HAP-1 (cell line): Measurements from ENCODE around the gene GAP43.
A peak's percentile ranks its signal among the peaks of the same experiment; 100 is the strongest.

Source experiments
- DNase-seq, 2 experiments: peaks; one replicate each; pipeline ENCODE4 v3.0.0-alpha.2; 2016 to 2020; ENCODE audit warnings: low spot score in 2 of 2
- H3K27me3 ChIP-seq: fragments of 250-450 bp; sonication (Bioruptor Pico); 2 replicates; pipeline ENCODE4 v1.5.1; 2020; ENCODE audit warnings: low read depth, mild to moderate bottlenecking, moderate library complexity
- H3K36me3 ChIP-seq: fragments of 250-450 bp; sonication (Bioruptor Pico); replicated peaks from 2 replicates; pipeline ENCODE4 v1.5.1; 2020; ENCODE audit warnings: mild to moderate bottlenecking
- H3K4me1 ChIP-seq: fragments of 250-450 bp; sonication (Bioruptor Pico); 2 replicates; pipeline ENCODE4 v1.5.1; 2020; ENCODE audit warnings: mild to moderate bottlenecking
- H3K4me3 ChIP-seq: fragments of 250-450 bp; sonication (Bioruptor Pico); 2 replicates; pipeline ENCODE4 v1.5.1; 2020; ENCODE audit warnings: mild to moderate bottlenecking, moderate library complexity
- H3K9me3 ChIP-seq: fragments of 250-450 bp; sonication (Bioruptor Pico); 2 replicates; pipeline ENCODE4 v1.5.1; 2020; ENCODE audit warnings: mild to moderate bottlenecking, moderate library complexity
- in situ Hi-C: fragments of 300-500 bp; cut with MboI; formaldehyde crosslinking; loops from 3 replicates; pipeline ENCODE4 v1.14.3; 2020; ENCODE audit warnings: low sequenced_read_pairs, inconsistent platforms, mixed read lengths

The GAP43 gene

DNA sequence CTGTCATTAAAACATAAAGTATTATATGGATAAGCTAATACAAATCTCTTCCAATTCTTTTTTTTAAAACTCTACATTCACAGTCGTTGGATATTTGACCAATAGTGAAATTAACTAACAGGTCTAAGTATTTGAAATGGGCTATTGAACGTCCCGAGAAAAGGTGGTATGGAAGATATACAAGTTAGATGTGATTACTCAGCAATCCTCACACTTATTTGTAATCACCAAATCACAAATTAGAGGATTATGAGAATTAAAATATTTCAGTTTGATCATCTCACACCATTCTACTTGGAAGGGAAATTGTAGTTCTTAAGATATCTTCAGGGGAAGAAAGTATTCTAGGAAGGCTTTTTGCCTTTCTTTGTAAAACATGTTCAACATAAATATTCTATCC is 60.5 kb downstream of the GAP43 start:
- Histone ChIP-seq H3K9me3 (no peaks in the 10 kb centered on the region), H3K27me3 (no peaks in the 10 kb centered on the region), H3K4me3 (no peak overlapping the region), H3K4me1 (no peaks in the 10 kb centered on the region), H3K36me3 (no peaks in the 10 kb centered on the region)
- in situ Hi-C loops, result loop anchor here (25.0 kb wide), 1 partner anchor 846 kb away; no protein-coding TSS in a partner anchor
- DNase-seq, result no peak

DNA sequence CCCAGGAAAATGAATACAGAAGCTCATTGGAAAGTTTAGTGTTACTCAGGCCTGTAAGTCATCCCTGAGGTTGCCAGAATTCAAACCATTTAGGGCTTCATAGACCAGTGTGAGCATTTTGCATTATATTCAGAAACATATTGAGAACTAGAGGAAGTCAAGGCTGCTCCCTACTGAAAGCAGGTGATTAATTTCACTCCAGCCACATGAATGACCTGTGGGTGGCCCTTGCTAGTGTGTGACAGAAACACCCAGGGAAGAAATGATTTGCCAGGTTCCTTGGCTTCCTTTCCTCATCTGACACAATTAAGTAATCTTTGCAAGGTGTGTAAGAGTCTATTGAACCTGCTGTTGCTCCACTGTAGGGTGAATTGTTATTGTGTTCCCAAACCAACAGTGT is 61.8 kb downstream of the GAP43 start:
- in situ Hi-C loops, result loop anchor here (25.0 kb wide), 1 partner anchor 848 kb away; no protein-coding TSS in a partner anchor
- Histone ChIP-seq H3K36me3 (no peaks in the 10 kb centered on the region), H3K27me3 (no peaks in the 10 kb centered on the region), H3K4me3 (no peak overlapping the region), H3K4me1 (no peaks in the 10 kb centered on the region), H3K9me3 (no peaks in the 10 kb centered on the region)
- DNase-seq, result no peak

DNA sequence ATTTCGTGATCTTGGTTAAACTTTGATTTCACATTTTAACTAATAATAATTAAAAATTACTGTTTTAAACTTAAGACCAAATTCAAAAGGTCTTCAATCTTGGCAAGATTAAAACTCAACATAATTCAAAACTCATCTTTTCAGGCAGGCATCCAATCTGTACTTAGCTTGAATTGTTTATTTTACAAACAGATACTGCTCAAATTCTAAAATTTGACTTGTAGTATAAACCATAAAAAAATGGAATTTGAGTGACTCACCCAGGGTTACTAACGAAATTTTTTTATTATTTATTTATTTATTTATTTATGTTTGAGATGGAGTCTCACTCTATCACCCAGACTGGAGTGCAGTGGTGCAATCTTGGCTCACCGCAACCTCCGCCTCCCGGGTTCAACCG is 64.4 kb downstream of the GAP43 start:
- no peaks in the 10 kb centered on the region for H3K27me3 ChIP-seq
- in situ Hi-C loops, result loop anchor here (25.0 kb wide), 1 partner anchor 850 kb away; no protein-coding TSS in a partner anchor

DNA sequence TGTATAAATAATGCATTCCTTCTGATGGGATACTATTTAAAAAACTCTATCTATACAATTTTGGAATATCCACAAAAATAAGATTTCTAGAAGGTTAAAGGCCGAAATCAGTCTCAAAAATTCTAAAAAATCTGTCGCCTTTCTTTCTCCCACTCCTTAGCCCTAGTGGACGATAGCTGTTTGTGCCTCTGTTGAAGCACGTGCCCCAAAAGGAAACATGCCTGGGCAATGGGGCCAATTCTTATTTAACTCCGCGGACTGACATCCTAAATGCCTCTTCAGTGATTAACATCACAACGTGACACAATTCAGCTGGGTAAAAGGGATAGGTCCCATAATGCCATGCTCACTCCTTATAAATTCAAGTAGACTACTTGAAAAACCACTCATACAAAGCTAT is 65.1 kb downstream of the GAP43 start:
- no peak for DNase-seq

More for the DNA sequence above, 64.4 kb downstream of the GAP43 start:
- Histone ChIP-seq H3K36me3 (no peaks in the 10 kb centered on the region), H3K4me1 (peaks cover 1% of the 10 kb centered on the region; the same call in 1 of the 2 replicates), H3K9me3 (no peaks in the 10 kb centered on the region), H3K4me3 (no peak overlapping the region)
- DNase-seq, result no peak

DNA sequence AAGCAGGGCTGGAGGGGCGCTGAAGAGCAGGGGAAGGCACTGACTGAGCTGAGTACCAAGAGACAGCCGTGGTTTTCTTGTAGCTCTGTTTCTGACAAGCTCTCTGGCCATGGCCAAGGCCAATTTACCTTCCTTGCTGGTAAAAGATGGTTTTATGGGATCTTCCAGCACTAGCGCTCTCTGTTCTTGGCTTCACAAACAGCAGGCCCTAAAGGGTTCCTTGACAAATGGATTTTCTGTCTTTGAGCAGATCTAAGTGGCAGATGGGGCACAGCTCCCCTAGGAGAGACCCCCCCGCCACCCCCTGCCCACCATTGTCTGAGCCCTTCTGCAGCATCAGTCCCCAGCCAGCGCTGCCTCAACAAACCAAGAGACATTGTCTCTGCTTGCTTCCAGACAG is 66.6 kb downstream of the GAP43 start:
- in situ Hi-C loops, result loop anchor here (5.0 to 25.0 kb wide), 2 partner anchors 473 to 853 kb away; no protein-coding TSS in a partner anchor
- DNase-seq, result no peak
- Histone ChIP-seq H3K27me3 (no peaks in the 10 kb centered on the region), H3K4me1 (peaks cover 2% of the 10 kb centered on the region; the same call in 1 of the 2 replicates), H3K9me3 (no peaks in the 10 kb centered on the region), H3K36me3 (no peaks in the 10 kb centered on the region), H3K4me3 (no peak overlapping the region)

More for the DNA sequence above, 65.1 kb downstream of the GAP43 start:
- Histone ChIP-seq H3K36me3 (no peaks in the 10 kb centered on the region), H3K27me3 (no peaks in the 10 kb centered on the region), H3K4me1 (peaks cover 2% of the 10 kb centered on the region; the same call in 1 of the 2 replicates), H3K4me3 (no peak overlapping the region), H3K9me3 (no peaks in the 10 kb centered on the region)
- in situ Hi-C loops, result loop anchor here (25.0 kb wide), 1 partner anchor 851 kb away; no protein-coding TSS in a partner anchor

DNA sequence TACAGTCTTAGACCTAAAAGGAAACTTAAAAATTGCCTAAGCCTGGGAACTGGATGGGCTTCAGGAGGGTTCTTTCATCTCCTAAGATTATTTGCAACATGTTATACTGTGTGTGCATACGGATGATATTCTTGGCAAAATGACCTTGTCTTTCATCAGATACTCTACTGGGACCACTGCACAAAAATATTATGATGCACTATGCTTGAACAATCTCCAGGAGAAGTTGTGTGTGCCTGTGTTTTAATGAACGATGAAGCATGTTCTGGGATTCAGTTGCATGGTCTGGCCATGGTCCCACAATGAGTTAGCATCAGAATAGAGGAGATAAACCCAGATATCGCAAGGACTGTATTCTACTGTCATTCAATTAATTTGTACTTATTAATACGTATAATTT is 68.7 kb downstream of the GAP43 start:
- in situ Hi-C loops, result loop anchor here (5.0 to 25.0 kb wide), 2 partner anchors 475 to 855 kb away; no protein-coding TSS in a partner anchor
- no peaks in the 10 kb centered on the region for H3K9me3 ChIP-seq

DNA sequence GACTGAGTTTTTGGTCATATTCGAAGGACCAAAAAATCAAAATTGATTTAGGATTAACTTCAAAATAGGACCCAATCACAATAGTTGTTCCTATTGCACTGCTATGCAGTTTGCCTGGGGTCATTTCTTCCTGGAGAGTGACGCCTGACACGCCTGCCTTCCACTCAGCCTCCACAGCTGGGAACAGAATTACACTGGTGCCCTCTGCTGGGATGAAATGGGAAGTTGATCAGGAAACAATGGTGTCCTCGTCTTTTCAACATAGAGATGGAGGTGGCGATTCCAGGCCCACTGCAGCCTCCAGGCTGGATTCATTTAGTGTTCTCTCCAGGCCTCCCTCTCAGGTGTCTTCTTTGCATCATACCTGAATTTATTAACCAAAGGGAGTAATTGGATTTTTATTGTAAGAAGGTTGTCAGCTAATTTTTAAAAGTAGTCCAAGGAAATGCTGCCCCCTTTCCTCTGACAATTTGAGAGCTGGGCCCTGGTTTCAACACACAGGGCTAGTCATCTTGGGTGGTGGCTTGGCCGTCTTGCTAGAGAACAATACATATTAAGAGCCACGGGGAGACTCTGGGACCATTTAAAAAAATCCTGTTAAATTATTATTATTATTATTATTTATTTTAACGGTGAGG is 69.7 kb downstream of the GAP43 start:
- Histone ChIP-seq H3K36me3 (no peaks in the 10 kb centered on the region), H3K4me1 (peaks cover 2% of the 10 kb centered on the region; the same call in 1 of the 2 replicates), H3K27me3 (no peaks in the 10 kb centered on the region), H3K9me3 (no peaks in the 10 kb centered on the region), H3K4me3 (no peak overlapping the region)
- in situ Hi-C loops, result loop anchor here (5.0 to 25.0 kb wide), 2 partner anchors 476 to 856 kb away; no protein-coding TSS in a partner anchor
- peak; percentile 76 to 87 for DNase-seq

More for the DNA sequence above, 68.7 kb downstream of the GAP43 start:
- Histone ChIP-seq H3K36me3 (no peaks in the 10 kb centered on the region), H3K4me3 (no peak overlapping the region), H3K4me1 (peaks cover 2% of the 10 kb centered on the region; the same call in 1 of the 2 replicates), H3K27me3 (no peaks in the 10 kb centered on the region)
- no peak for DNase-seq

DNA sequence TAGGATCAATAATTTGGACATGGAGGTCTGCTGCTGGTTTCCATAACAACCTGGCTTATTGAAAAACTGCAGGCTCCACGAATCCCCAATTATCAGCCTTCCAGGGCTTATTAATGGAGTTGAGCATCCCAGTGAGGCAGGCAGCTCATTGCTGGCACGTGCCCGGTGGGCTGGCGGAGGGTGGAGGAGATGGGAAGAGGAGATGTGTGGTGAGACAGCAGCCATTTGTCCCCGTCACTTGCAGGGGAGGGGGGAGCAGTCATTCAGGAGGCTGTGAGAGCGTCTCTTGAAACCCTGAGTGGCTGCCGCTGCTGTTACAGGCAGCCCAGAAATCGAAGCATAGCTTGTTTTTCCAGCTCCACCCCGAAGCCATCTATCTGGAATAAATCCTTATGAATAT is 70.6 kb downstream of the GAP43 start:
- no peak overlapping the region for H3K4me3 ChIP-seq
- H3K4me1 ChIP-seq, result peaks cover 2% of the 10 kb centered on the region; the same call in 1 of the 2 replicates
- no peak for DNase-seq
- H3K27me3 ChIP-seq, result no peaks in the 10 kb centered on the region
- no peaks in the 10 kb centered on the region for H3K9me3 ChIP-seq
- in situ Hi-C loops, result loop anchor here (5.0 to 25.0 kb wide), 2 partner anchors 477 to 857 kb away; no protein-coding TSS in a partner anchor
- H3K36me3 ChIP-seq, result no peaks in the 10 kb centered on the region

DNA sequence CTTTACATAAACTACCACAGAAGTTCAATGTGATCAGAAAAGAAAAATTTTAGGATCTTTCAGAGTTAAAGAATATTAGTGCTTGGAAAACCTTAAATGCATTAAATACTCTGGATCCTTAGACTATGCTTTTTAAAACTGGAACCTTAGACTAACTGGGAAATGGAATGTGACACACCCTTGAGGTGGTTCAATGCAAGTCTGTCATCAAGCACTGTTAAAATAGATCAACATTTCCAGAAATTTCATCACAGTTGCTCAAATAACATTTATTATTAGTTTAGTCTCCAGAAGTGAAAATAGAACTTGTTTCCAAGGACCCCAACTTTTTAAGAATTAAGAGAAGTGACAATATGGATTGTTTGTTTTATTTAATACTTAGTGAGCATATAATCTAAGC is 71.8 kb downstream of the GAP43 start:
- in situ Hi-C loops, result loop anchor here (25.0 kb wide), 1 partner anchor 858 kb away; no protein-coding TSS in a partner anchor
- Histone ChIP-seq H3K36me3 (no peaks in the 10 kb centered on the region), H3K4me3 (no peak overlapping the region), H3K4me1 (peaks cover 2% of the 10 kb centered on the region; the same call in 1 of the 2 replicates), H3K27me3 (no peaks in the 10 kb centered on the region), H3K9me3 (no peaks in the 10 kb centered on the region)
- DNase-seq, result no peak

DNA sequence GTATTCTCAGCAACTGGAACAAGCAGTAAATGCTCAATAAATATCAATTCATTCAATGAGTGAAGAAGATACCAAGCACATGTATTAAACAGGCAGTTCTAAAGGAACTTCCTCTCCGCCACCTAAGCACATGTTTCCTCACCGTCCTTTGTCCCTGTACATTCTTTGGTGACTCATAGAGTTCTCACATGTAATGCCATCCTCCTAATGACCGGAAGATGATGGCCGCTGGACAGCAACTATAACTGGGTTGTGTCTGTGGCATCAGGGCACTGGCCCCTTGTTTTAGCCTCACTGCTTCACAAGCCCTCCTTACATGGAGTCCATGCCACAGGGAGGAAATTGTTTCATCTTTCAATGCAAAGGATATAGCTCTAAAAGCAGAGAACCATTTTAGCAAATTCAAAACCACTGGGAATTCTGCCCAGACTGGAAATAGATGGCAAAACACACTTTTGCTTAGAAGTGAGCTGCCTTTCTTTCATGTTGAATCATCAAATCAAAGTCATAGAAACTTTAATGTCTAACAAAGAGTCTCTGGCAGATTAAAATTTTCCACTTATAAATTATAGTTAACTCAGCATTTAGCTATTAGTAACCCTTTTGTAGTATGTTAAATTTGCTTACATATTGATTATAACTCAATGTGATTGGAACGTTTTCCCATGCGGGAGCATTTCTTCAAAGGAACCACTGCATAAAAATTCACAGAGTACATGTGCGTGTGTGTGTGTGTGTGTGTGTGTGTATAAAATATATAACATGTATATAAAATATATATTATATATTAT is 74.1 kb downstream of the GAP43 start:
- no peak for DNase-seq
- in situ Hi-C loops, result loop anchor here (25.0 kb wide), 1 partner anchor 860 kb away; no protein-coding TSS in a partner anchor

DNA sequence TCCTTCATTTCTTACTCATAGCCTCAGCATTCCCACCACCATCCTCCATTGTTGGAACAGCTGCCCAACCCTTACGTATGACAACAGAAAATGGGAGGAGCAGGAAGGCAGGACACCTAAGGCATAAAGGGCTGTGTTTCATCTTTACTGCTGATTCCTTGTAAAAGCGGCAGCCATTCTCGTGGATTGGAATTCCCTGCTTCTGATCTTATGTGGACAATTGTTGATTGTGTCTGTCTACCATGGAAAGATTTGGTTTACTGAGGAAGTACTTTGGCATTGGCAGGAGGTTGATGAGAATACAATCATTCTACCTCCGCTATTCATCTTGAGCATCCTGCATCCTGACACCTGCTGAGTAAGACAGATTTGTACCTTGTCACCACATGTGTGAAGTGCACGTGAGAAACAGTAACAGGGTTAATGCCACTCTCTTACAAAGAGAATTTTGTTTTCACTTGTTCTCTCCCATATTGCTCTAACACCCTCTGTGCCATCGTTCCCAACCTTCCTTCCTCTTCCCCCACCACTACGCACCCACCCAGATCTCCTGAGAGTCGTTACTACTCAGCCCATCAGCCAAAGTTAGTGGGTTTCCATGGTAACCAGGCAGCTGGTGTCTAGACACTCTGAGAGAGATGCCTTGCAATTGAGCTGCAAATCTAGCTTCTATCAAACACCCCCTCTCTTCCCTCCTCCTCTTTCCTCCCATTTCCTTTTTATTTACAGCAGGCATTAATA is 75.7 kb downstream of the GAP43 start:
- Histone ChIP-seq H3K4me1 (no peaks in the 10 kb centered on the region), H3K9me3 (no peaks in the 10 kb centered on the region), H3K4me3 (no peak overlapping the region), H3K36me3 (no peaks in the 10 kb centered on the region), H3K27me3 (no peaks in the 10 kb centered on the region)
- DNase-seq, result peak in 1 of 2 experiments; percentile 31
- in situ Hi-C loops, result loop anchor here (25.0 kb wide), 1 partner anchor 862 kb away; no protein-coding TSS in a partner anchor

More for the DNA sequence above, 74.1 kb downstream of the GAP43 start:
- H3K4me3 ChIP-seq, result no peak overlapping the region
- no peaks in the 10 kb centered on the region for H3K27me3 ChIP-seq
- no peaks in the 10 kb centered on the region for H3K36me3 ChIP-seq
- peaks cover 2% of the 10 kb centered on the region; the same call in 1 of the 2 replicates for H3K4me1 ChIP-seq
- no peaks in the 10 kb centered on the region for H3K9me3 ChIP-seq

DNA sequence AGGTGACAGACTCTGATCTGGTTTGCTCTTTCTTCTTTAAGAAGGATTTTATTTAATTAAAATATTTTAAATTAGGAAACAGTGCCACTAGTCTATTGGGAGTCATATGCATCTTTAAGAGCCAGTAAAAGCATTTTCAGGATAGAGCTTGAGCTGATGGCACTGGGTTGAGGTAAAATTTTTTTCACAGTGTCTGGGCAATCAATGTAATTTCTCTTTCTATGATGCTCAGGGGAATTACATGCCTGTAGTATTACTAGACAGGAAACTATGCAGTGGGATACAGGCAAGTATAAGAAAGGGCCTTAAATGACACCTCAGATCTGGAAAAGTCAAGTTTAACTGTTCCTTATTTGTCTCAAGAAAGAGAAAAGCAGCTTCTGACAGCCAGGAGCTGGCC is 76.4 kb downstream of the GAP43 start:
- Histone ChIP-seq H3K4me1 (no peaks in the 10 kb centered on the region), H3K4me3 (no peak overlapping the region), H3K27me3 (no peaks in the 10 kb centered on the region), H3K9me3 (no peaks in the 10 kb centered on the region), H3K36me3 (no peaks in the 10 kb centered on the region)
- in situ Hi-C loops, result loop anchor here (25.0 kb wide), 1 partner anchor 862 kb away; no protein-coding TSS in a partner anchor
- DNase-seq, result no peak

DNA sequence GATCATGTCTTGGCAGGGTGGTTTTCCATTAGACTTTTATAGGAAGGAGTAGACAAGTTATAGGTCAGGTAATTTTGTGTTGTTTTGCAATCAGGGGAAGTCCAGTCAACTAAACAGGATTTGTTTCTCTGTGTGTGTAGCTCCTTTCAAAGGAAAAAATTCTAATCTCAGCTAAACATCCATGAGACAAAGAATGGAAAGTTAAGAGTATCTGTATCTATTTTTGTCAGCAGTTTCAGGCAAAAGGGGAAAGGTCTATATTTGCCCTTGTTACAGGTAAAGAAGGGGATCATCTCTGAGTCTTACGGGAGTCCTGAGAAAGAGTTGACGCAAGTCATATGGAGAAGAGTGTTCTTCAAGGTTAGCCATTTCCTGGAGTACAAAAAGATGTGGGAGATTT is 79.3 kb downstream of the GAP43 start:
- Histone ChIP-seq H3K4me1 (no peaks in the 10 kb centered on the region), H3K4me3 (no peak overlapping the region), H3K36me3 (no peaks in the 10 kb centered on the region), H3K9me3 (no peaks in the 10 kb centered on the region), H3K27me3 (no peaks in the 10 kb centered on the region)
- in situ Hi-C loops, result no loop called here
- no peak for DNase-seq
